Superior temporal gyrus (tissue), 1 donor: ENCODE results near the gene PDXK.

Experiments
- DNase-seq: peaks from one replicate; pipeline ENCODE4 v3.0.0-alpha.2; 2016; ENCODE audit errors: extremely low spot score

Gene PDXK

DNA sequence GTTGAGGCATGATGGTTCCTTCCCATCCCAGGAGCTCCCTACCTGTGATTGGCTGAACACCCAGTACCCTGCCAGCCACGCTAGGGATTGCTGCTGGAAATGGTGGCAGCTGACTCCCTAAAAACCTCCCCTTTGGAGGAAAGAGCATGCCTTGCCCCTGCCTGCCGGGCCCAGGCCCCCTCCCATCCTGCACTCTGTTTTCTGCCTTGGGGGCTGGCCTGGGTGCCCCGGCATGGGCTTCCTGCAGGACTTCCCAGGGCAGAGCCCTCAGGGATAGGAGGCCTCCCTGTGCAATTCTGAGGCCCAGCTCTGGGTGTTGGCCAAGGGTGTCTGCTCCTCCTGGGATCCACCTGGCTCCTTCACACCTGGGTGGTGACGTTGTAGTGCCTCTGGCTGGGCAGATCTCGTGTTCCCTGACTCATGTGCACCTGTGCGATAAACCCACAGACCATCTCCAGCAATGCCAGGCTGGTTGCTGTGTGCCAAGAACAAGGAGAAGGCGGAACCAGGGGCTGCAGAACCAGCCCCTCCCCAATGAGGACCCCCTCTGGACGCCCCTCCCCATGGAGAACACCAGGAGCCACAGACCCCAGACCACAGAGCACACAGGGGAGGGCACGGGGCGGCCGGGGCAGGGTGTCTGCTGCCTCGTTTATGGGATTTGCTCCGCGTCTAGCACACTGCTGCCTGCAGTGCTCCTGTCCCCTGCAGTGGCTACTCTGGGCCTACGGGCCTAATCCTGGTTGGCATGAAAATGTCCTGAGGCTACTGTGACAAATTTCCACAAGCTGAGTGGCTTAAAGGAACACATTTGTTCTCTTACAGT, 43.6 kb downstream of the PDXK start:
- DNase-seq, result no peak

DNA sequence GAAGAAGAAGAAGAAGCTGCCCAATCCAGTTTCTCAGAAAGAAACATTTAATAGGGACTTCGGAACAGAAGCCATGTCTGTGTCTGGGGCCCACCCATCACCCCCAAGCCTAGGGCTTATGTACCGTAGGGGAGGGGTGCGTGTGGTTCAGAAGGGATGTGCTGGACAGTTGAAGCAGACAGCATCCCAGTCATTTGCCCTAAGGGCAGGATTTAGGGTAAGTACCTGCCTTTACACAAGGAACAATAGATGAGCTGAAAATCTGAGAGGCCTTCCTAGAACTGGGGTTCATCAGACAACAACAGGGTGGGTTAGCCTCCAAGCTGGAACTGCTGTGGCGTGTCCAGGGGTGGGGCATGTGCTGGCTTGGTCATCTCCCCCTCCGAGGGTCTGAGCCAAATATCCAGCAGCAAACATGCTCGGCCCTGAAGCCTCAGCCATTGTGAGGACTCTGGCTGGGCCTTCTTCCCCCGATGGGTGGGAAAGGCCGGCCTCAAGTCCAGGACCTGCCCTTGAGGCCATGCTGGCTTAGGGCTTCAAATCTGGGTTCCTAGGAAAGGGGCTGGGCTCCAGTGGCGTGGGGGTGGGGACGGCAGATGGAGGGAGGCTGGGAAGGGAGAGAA, 45.1 kb downstream of the PDXK start:
- no peak for DNase-seq

DNA sequence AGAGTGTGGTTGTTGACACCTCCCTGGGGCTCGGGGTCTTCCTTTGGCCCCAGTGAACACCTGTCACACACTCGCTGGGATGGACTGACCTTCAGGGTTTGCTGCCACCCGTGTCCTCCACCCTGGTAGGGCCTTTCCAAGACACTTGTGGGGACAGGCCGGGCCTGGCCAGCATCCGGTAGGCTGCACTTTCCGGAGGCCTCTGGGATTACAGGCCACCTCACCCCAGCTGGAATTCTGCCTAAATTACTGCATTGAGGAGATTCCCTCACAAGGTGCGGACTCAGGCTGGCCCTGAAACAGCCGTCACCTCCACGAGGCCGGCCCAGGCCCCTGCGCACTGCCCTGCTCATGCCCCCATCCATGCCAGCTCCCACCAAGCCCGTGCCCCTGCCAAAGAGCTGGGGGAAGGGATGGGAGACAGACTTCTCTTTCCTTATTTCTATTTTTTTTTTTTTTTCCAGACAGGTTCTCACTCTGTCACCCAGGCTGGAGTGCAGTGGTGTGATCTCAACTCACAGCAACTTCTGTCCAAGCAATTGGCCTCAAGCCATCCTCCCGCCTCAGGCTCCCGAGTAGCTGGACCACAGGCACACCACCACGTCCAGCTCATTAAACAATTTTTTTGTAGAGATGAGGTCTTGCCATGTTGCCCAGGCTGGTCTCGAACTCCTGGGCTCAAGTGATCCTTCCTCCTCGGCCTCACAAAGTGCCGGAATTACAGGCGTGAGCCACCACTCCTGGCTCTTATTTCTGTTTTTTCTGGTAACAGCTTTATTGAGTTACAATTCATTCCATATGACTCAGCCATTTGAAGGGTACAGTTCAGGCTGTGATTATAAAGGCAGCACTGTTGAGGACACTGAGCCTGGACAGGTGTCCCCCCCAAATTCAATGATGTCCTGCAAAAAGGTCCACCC, 45.9 kb downstream of the PDXK start:
- no peak for DNase-seq

DNA sequence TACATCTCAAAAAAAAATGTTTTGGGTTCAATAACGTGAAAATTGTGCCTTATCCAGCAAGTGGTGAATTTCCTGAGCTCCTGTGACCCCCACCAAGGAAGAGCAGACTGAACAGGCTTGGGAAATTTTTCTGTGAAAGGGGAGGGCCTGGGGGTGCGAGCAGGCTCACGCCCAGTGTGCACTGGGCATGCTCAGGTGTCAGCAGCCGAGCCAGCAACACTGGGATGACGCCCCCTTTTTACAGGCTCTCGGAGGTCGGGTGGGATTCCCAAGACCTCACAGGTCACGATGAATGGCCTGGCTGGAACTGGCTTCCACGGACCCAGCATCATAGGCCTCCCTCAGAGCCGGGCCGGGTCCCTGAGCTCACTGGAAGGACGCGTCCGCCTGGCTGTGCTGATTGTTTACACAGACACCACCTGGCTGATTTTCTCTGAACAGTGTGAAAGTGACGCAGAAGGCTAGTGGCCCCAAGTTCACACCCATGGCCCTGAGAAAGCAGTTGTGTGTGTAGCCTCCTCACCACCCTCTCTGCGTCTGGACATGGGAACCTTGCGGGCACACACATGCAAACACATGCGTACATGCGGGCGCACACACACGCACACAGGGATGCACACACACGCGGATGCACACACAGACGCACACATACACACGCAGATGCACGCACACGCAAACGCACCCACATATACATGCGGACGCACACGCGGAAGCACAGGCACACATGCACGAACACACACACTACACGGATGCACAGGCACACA, 48.0 kb downstream of the PDXK start:
- DNase-seq, result no peak

DNA sequence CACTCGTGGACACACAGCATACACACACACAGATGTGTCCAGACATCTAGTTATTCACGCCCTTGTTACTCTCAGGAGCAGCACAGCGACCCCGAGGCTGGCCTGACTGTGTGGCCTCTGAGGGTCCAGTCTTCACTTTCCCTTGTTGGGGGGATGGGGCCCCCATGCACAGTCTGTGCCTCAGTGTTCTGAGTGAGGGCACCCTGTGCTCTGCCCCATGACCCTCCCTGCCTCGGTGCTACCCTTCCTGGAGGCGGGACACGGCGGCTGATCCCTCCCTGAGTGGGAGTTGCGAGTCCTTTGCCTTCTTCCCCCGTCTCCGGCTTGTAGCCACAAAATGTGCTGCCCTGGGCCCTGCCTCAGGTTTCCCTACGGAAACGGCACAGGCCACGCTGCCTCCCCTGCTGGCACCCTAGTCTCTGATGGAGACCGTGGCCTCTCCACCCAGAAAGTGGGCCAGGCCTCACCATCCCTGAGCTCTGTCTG, 48.6 kb downstream of the PDXK start:
- DNase-seq, result no peak

DNA sequence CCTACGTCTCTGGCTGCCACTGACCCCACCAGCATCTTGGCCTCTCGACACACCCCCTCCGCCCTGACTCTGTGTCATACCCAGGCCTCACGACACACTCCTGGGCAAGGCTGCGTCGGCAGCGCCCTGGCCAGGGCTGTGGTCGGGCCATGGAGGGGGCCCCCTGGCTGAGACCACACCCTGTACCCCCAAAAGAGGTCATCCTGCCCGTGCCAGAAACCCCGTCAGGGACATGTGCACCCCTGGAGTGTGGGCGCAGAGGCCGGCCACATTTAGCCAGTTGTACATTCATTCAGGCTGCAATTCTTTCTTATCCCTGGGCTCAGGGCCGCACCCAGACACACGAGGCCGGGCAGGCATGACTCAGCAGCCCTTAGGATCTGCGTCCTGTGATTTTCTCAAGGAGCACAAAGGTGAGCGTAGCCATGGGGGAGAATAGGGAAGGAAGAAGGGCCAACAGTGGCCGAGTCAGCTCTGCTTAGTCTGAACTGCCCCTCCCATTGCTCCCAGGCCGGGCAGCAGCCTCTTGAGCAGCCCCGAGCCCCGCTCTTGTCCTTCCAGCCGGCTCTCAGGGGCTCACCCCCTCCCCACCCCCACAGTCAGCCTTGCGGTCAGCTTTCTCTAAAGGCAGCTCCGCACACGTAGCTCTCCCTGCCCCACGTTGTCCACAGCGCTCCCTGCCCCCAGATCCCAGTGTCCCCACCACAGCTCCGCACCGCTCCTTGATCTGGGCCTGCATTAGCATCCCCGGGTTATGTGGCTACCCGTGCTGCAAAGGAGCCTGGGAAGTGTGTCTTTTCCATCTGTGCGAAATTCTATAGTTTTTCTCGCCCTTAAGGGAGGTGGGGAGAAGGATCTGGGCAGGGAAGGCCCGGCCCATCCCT, 49.3 kb downstream of the PDXK start:
- no peak for DNase-seq

DNA sequence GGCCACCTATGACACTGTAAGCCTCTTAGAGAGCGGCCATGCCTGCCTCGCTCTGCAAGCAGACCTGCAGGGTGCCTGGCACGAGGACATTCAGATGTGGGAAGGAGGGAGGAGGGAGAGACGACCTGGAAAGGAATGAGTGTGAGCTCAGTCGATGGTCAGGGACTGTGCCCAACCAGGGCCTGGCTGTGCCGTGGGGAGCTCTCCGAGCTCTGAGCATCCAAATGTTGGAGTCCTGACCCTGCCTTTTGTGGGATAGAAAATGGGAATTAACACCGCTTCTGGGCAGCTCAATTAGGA, 49.9 kb downstream of the PDXK start:
- DNase-seq, result no peak

DNA sequence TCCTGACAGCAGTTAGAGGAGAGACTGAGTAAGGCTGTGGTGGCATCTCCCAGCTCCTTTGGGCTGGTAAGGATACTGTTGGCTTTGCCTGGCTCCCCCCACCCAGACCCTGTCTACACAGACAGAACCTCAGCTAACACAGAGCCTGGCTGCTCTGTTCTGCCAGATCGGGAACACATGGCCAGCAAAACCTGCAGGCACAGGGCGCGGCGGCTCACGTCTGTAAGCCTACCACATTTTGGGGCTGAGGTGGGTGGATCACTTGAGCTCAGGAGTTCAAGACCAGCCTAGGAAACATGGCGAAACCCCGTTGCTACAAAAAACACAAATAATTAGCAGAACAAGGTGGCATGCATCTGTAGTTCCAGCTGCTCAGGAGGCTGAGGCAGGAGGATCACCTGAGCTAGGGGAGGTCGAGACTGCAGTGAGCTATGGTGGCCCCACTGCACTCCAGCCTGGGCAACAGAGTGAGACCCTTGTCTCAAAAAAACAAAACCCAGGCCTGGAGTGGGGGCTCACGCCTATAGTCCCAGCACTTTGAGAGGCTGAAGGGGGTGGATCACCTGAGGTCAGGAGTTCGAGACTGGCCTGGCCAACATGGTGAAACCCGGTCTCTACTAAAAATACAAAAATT, 50.5 kb downstream of the PDXK start:
- no peak for DNase-seq

DNA sequence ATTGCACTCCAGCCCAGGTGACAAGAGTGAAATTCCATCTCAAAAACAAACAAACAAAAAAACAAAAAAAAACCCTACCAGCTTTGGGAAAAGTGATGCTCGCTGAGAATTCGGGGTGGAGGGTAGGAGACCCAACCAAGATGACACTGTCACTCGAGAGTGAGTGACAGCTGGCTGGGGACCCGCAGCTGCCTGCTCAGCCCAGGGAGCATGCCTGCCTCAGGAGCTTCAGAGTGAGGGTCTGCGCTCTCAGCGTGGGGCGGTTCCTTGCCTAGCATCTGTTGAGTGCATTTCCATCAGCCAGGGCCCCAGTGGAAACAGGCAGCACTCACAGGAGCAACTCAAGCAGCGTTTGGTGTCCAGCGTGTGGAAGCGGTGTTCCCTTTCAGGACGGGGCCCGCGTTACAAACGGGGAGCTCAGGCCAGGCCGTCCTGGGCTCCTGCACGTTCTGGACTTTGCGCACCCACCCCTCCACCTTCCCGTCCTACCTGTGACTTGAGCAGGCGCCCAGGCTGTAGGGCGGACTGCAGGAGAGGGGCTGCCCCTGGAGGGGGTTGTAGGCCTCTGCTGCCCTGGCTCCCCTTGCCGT, 51.2 kb downstream of the PDXK start:
- no peak for DNase-seq

DNA sequence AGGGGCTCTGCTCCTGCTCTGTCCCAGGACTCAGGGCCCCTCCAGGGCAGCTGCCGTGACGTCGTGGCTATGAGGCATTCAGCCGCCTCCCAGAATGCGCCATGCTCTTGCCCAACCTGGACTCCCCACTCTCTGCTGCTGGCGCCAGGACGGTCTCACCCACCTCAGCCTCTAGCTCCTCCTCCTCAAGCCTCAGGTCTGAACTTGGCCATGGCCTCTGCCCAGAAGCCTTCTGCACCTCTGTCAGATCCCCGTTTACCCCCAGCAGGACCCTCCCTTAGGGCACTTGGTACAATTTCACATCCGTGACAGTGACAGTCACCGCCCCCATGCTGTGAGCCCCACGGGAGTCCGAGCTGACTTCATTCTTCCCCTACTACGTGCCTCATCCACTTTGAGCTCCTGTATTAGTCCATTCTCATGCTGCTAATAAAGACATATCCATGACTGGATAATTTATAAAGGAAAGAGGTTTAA, 52.3 kb downstream of the PDXK start:
- DNase-seq, result no peak

DNA sequence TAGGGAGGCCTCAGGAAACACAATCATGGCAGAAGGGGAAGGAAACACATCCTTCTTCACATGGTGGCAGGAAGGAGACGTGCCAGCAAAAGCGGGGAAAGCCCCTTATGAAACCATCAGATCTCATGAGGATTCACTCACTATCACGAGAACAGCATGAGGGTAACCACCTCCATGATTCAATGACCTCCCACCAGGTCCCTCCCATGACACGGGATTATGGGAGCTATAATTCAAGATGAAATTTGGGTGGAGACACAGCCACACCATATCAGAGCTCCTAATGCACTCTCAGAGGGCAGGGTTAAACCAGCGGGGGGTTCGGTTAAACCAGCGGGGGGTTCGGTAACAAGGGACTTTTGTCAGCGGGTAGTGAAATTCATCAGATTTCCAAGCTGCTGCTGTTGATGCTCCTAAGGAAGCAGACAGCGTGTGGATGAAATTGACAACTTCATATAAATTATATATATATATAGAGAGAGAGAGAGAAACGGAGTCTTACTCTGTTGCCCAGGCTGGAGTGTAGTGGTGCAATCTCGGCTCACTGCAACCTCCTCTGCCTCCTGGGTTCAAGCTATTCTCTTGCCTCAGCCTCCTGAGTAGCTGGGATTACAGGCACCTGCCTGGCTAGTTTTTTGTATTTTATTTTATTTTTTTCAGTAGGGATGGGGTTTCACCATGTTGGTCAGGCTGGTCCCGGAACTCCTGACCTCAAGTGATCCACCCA, 52.9 kb downstream of the PDXK start:
- no peak for DNase-seq

DNA sequence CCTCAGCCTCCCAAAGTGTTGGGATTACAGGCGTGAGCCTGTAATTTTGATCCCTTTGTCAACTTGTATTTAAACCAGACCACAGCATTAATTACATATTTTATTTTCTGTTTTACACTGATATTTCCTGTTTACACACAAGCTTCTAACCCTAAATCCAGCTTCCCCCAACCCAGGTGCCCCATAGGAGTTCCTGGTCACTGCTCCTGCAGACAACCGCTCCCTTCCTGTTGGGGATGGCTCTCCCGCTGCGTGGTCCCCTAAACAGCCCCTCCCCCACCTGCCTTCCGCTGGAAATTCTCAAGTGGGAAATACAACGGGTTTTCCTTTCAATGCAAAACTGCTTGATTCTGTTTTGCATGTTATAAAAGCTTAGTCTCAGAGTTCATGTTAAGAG, 53.5 kb downstream of the PDXK start:
- no peak for DNase-seq

DNA sequence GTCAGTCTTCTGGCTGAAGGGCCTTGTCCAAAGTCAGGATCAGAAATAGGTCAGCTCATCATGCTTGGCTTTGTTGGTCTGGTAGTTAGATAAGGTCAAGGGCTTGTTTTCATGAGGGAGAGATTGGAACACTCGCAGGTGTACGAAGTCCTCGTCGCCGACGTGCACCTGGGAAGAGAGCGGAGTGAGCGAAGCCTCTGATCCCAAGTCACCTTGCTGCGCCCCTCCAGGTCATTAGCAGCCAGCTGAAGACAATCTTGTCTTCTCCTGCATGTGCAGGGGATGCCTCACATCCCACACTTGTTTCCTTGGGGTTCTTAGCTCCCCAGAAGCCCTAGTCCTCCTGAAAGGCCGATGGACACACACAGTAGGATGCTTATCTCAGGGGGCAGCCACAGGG, 55.2 kb downstream of the PDXK start:
- DNase-seq, result no peak

DNA sequence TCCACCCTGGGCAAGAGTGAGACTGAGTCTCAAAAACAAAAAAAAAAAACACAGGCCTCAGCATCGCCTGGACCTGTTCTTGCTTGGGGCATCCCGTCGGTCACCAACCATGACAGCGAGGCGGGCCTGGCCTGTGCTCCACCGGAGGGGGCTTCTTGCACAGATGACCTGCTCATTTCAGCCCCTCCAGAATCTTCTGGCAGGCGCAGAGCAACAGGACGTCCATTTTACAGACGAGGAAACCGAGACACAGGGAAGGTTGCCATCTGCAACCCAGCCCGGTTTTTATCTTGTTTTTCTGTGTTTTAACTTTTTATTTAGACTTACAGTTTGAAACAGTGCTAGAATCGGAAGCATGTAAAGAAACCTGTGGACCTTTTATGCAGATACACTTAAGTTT, 56.3 kb downstream of the PDXK start:
- DNase-seq, result no peak

DNA sequence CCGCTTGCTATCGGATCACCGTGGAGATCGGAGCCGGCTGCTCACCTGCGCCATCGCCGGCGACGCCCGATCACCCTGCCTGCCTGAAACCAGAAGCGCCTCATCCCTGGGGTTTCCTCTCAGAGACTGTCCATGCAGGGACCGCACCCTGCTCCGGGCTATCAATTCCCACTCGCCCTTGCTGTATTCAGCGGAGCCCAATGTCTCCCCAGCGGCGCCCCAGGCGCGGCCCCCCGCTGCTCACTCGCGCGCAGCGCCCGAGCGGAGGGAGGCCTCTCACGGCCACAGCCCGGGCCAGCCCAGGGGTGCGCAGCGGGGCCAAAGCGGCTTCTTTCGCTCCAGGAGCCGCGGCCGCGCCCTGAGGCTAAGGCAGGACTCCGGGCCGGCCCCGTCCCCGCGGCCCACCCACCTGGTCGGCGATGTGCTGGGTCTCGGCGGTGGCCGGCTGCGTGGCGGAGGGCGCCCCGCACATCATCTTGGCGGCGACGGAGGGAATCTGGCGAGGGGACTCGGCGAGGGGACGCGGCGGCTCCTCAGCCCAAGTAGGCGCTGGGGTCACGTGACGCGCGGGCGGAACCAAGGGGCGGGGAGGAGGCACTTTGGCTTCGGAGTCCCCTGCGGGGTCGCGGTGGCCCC, 57.0 kb downstream of the PDXK start, which contains the start of gene CSTB:
CSTB (minus strand) TSS at position 514 of the 636 bp plus-strand sequence; CDS start at position 475, 39 bp downstream.
- DNase-seq, result peak; percentile 79

DNA sequence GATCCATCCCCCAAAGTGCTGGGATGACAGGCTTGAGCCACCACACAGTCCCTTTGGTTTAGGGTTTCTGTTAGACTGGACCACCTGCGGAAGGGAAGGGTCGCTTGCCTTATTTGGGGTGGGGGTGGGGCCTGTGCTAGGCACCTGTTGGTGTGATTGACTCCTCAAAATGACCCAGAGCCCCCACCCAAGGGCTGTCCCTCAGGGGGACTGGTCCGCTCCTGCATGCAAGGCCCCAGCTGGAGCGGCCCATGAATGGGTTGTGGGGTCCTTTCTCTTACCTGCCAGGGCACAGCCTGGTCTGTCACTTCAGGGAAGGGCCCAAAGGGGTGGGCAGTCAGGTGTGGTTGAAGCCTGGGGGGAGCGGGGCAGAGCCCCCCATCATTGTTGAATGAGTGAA, 59.0 kb downstream of the PDXK start:
- DNase-seq, result no peak

DNA sequence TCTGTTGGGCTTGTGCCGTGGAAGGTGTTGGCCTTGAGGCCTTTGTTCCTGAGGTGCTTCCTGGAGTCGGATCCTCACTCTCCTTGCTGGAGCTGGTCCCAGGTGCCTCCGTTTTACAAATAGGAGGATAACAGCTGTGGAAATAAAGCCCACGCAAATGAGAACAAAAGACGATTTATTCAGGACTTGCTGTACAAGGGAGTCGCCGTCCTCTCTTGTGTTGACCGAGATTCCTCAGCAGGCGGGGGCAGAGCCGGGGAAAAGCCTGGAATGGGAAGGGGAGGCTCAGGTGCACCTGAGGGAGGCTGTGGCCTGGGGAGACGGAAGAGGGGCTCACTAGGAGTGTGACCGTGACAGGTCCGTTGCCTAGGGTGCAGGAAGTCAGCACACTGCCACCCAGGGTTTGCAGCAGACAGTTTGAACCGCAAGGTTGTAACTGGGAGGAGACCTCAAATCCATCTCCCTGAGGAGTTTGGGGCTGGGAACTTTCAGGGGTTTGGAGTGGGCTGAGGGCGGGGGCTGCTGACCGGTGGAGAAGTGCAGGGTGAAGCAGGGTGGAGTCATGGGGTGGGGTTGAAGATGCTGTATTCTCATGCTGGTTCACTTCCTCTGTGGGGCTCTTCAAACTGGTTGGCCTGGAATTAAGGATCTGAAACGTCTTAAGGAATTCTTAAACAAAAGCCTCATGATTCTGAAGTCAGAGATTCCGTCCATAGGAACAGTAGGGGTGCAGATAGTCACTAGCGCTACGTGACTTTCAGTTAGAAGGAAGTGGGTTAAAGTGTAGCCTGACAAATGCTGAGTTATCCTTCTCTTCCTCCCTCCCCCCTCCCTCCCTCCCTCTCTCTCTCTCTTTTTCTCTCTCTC, 59.8 kb downstream of the PDXK start:
- DNase-seq, result no peak
